GM21423 (cell line): ENCODE data around the gene ABCC4.

Source experiments
- ATAC-seq: cut with Tn5 transposase; IDR thresholded peaks from one replicate; pipeline ENCODE4 v1.9.1; 2021; ENCODE audit warnings: mild to moderate bottlenecking, moderate library complexity; ENCODE audit not compliant: unreplicated experiment

ABCC4 gene

DNA sequence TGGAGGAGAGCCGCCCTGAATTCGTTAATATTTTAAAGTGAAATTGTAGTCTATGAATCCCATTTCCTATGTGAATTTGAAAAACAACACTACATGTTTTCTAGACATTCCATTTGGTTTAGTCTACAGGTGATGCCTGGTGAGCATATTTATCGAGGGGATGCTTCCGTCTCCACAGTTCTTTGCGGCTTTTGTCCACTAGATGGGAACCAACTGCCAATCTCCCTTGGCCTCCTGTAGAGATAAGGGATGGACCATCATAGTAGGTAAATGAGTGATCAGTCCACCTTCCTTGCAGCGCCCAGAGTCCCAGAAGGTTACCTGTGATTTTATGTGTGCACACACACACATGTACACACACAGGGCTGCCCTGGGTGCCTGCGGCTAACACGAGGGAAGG is 299.1 kb downstream of the ABCC4 start:
- ATAC-seq = no peak

- no peak for ATAC-seq
These were observed 301.4 kb downstream of the ABCC4 start for GRCh38 chr13:94999871-95000270.

DNA sequence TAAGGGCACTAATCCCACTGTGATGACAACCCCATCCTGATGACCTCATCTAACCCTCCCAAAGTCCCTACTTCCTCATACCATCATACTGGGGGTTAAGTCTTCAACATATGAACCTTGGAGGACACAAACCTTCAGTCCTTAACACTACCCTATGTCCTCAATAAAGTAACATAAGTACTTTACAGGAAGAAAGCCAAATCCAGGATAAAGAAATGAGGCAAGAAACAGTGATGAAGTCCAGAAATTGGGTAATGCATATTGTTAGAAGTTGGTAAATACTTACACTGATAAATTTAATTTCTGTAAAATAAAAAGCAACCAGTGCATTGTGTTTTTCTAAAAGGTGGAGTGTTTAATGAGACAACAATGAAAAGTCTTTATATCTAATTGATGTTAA is 304.1 kb downstream of the ABCC4 start:
- no peak for ATAC-seq

DNA sequence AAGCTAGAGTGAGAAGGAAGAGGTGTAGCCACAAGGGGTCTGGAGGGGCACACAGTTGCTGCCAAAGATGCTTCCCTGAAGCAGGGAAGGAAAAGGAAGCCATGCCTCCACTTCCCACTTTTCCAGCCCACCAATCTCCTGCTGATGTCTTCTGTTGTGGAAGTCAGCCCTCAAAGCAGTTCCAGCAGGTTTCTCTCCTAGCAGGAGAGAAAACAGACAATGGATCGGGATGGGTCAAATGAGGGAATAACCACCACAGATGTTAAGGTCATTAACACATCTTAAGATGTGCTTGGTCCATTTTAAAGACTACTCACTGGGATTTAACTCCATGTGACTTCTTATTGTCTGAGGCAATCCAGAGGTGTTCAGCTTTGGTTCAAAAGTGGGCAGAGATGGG is 304.8 kb downstream of the ABCC4 start:
- ATAC-seq = no peak

DNA sequence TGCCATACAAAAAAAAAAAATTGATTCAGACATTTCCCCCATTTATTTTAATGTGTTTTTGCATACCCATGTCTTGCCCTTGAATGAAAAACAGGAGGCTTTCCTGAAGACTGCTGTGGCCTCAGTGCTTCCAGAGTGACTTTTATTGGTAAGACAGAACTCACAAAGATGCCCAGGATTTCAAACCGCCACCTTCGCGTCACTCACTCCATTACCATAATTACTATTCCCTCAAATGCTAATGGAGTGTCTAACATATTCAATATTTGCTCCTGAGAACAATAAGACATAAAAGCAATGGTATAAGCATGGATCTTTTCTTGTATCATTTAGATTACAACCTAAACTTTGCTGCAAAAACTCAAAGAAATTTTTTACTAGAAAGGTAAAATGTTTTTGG is 306.7 kb downstream of the ABCC4 start:
- no peak for ATAC-seq

GRCh38 chr13:94993616-94994015 is 307.6 kb downstream of the ABCC4 start:
- ATAC-seq = no peak

DNA sequence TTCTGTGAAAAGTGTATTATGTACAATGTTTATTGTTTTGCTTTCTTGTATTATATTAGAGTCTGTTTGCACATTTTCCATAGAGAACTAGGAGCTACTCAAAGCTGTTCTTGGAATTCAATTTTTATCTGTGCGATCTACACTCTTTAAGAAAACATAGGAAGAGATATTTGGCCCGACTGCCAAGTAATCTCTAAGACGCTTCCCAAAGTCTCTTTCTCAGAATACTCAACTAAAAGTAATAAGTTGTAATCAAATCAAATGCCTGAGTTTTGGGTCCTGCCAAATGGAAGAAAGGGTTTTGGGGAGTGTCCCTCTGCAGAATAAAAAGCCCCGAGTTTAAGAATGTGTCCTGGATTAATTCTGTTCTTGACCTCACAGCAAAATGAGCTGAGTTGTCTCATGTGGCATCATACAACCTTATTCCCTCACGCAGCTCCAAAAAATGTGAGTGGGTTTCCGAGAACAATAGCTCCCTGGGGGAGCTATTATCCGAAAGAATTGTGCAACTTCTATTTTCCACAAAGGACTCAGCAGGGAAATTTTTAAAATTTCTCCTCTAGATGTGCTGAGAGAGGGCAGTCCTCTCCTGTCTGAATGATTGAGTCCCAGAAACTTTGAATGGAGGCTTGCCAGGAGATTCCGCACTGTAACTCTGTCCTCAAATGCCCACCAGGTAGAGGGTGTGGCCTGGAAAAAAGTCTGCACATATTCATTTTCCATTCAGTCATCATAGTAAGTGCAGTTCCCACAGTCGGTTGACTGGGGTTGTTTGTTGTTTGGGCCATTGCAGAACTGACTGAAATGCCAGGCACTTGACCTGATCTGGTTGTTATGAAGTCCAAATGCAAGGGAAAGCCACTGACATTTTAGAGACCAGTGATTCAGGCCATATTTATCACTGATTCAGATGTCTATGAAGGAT is 309.0 kb downstream of the ABCC4 start:
- no peak for ATAC-seq

DNA sequence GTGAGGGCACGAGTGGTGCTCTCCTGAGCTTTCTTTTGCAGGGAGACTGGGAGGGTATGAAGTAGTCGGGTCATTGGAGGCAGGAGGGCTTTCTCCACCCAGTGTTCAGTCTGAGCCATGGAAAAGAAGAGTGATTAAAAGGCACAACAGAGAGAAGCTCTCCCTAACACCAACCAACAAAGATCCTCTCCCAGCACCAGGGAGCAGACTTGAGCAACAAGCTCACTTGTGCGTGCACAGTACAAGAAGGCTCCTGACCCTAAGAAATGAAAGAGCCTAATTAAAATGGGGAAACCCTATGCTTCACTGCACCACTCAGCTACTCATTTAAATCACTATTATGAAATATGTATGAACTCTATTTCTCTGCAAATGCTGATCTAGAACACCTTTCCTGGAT is 312.6 kb downstream of the ABCC4 start:
- ATAC-seq = no peak

GRCh38 chr13:94987869-94988268 is 313.4 kb downstream of the ABCC4 start:
- ATAC-seq = no peak

- ATAC-seq = no peak
These were observed 314.2 kb downstream of the ABCC4 start for GRCh38 chr13:94987081-94987480.

- no peak for ATAC-seq
These were observed 316.3 kb downstream of the ABCC4 start for GRCh38 chr13:94984958-94985357.

DNA sequence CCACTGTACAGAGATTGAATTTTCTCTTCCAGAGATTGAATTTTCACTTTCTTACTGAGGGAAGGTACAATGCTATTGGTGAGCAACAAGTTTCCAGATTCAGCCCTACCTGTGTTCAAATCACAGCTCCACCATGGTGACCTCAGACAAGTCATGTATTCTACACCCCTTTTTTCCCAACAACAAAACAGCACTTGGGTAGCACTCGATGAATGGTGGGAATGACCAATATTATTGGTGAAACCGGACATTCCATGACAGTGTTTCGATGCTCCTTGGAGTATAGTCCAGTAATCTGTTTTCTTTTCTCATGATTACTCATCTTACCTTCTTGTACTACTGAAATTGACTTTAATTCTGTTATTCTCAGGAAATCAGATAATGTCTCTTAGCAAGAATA is 322.7 kb downstream of the ABCC4 start:
- no peak for ATAC-seq

DNA sequence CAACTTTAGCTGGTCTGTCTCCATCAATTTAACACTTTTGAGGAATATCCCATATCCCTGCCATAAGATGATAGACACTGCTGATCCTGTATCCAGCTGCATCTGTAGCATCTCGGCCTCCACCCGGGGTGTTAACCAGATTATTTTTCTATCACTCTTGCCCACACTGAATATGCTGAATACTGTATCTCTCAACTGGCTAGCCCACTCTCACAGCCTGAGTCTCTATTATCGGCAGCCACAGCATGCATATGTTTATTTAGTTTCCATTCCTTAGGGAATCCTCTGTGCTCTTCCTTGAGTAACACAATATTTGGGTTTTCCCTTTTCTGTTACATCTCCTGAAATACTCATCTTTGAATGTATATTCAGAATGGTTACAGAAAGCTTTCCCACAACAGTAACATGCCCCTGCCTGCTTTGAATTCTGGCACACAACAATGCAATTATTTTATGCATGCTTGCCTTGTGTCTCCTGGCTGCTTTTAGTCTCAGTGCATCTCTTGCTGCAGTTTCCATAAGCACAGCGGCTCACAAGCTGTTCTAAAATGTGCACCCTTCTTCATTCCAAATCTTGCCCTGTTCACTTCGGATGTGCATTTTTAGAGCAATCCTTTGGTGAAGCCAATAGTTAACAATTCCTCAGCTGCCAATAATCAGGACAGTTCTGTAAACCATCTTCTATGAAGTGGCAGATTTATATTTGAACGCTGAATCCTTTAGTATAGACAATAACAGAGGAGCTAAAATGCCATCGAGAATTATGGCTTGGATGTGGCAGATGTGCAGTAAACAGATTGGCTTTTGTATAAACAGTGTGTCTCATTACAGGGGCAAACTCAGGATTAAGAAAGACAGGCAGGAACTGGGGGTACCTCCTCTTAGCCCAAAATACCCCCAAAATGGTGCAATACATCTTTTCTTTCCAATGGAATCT is 327.0 kb downstream of the ABCC4 start:
- ATAC-seq = no peak

- ATAC-seq = no peak
These were observed 329.0 kb downstream of the ABCC4 start for GRCh38 chr13:94972262-94972661.
